H9 (cell line): Measurements from ENCODE around the gene SUN2. TPM values are rescaled to one million over a fixed set of nuclear protein-coding genes. Genes with fewer than 3 reads are reported as not detected.
A peak's percentile ranks its signal among the peaks of the same experiment; 100 is the strongest.

ENCODE experiments used
- DNase-seq: peaks from one replicate; pipeline ENCODE4 v3.0.0-alpha.2; 2017
- H2AFZ ChIP-seq: one replicate; pipeline ENCODE4 v1.6.1; 2013; ENCODE audit warnings: mild to moderate bottlenecking, low read length, control low read depth, moderate library complexity
- H2AK5ac ChIP-seq: 2 replicates; pipeline ENCODE4 v1.6.1; 2013; ENCODE audit warnings: low read length, control low read depth, mixed read lengths; ENCODE audit not compliant: insufficient read length
- H2BK120ac ChIP-seq: one replicate; pipeline ENCODE4 v1.6.1; 2013; ENCODE audit warnings: low read depth, mild to moderate bottlenecking, low read length, control low read depth, inconsistent platforms; ENCODE audit not compliant: poor library complexity, severe bottlenecking
- H2BK12ac ChIP-seq: 2 replicates; pipeline ENCODE4 v1.6.1; 2013; ENCODE audit warnings: low read length, control low read depth, mixed read lengths, low read depth; ENCODE audit not compliant: insufficient read length
- H2BK15ac ChIP-seq: 2 replicates; pipeline ENCODE4 v1.6.1; 2013; ENCODE audit warnings: low read depth, low read length, control low read depth
- H2BK20ac ChIP-seq: one replicate; pipeline ENCODE4 v1.6.1; 2013; ENCODE audit warnings: low read depth, mild to moderate bottlenecking, low read length, control low read depth, inconsistent platforms; ENCODE audit not compliant: poor library complexity, severe bottlenecking
- H2BK5ac ChIP-seq: 2 replicates; pipeline ENCODE4 v1.6.1; 2013; ENCODE audit warnings: low read length, control low read depth, mixed read lengths; ENCODE audit not compliant: insufficient read length
- H3K14ac ChIP-seq: 2 replicates; pipeline ENCODE4 v1.6.1; 2013; ENCODE audit warnings: low read length, control low read depth; ENCODE audit not compliant: insufficient read depth
- H3K18ac ChIP-seq: 2 replicates; pipeline ENCODE4 v1.6.1; 2013; ENCODE audit warnings: low read depth, mild to moderate bottlenecking, mixed read lengths, low read length, control low read depth; ENCODE audit not compliant: insufficient read length
- H3K23ac ChIP-seq: 2 replicates; pipeline ENCODE4 v1.6.1; 2013; ENCODE audit warnings: low read length, control low read depth, mixed read lengths, low read depth; ENCODE audit not compliant: insufficient read length
- H3K23me2 ChIP-seq: 2 replicates; pipeline ENCODE4 v1.6.1; 2013; ENCODE audit warnings: low read depth, mild to moderate bottlenecking, mixed read lengths, low read length, control low read depth; ENCODE audit not compliant: insufficient read length, poor library complexity, severe bottlenecking
- H3K27ac ChIP-seq: 2 replicates; pipeline ENCODE4 v1.5.1; 2013; ENCODE audit warnings: low read length, control low read depth, mixed read lengths, low read depth; ENCODE audit not compliant: insufficient read length
- H3K27me3 ChIP-seq: 2 replicates; pipeline ENCODE4 v1.6.1; 2013; ENCODE audit warnings: low read length, control low read depth, inconsistent platforms; ENCODE audit not compliant: insufficient read depth
- H3K4ac ChIP-seq: 2 replicates; pipeline ENCODE4 v1.6.1; 2013; ENCODE audit warnings: low read depth, mild to moderate bottlenecking, control low read depth, inconsistent platforms, low read length, moderate library complexity
- H3K4me1 ChIP-seq: 2 replicates; pipeline ENCODE4 v1.6.1; 2013; ENCODE audit warnings: low read length, control low read depth, inconsistent platforms; ENCODE audit not compliant: insufficient read depth
- H3K4me2 ChIP-seq: 2 replicates; pipeline ENCODE4 v1.6.1; 2013; ENCODE audit warnings: low read length, control low read depth, mixed read lengths; ENCODE audit not compliant: insufficient read length, insufficient read depth
- H3K56ac ChIP-seq: 2 replicates; pipeline ENCODE4 v1.6.1; 2013; ENCODE audit warnings: low read depth, mild to moderate bottlenecking, mixed read lengths, low read length, control low read depth; ENCODE audit not compliant: insufficient read length
- H3K79me1 ChIP-seq: 2 replicates; pipeline ENCODE4 v1.6.1; 2013; ENCODE audit warnings: low read depth, mild to moderate bottlenecking, moderate library complexity, low read length, control low read depth, inconsistent platforms; ENCODE audit not compliant: insufficient read depth, poor library complexity, severe bottlenecking
- H3K79me2 ChIP-seq: 2 replicates; pipeline ENCODE4 v1.6.1; 2013; ENCODE audit warnings: low read length, control low read depth, inconsistent platforms; ENCODE audit not compliant: insufficient read depth
- H3K9ac ChIP-seq: 2 replicates; pipeline ENCODE4 v1.6.1; 2013; ENCODE audit warnings: low read length, control low read depth, mixed read lengths; ENCODE audit not compliant: insufficient read length; ENCODE audit errors: extremely low read depth
- H3K9me3 ChIP-seq: one replicate; pipeline ENCODE4 v1.6.1; 2013; ENCODE audit warnings: low read depth, low read length, inconsistent platforms; ENCODE audit not compliant: control insufficient read depth
- H3T11ph ChIP-seq: one replicate; pipeline ENCODE4 v1.6.1; 2013; ENCODE audit warnings: mild to moderate bottlenecking, low read length, control low read depth, inconsistent platforms
- H4K20me1 ChIP-seq: one replicate; pipeline ENCODE4 v1.6.1; 2013; ENCODE audit not compliant: control insufficient read depth, insufficient read length, insufficient read depth
- H4K5ac ChIP-seq: 2 replicates; pipeline ENCODE4 v1.6.1; 2013; ENCODE audit warnings: low read depth, mild to moderate bottlenecking, mixed read lengths, low read length, control low read depth; ENCODE audit not compliant: insufficient read length
- H4K8ac ChIP-seq: replicated peaks from 2 replicates; pipeline ENCODE4 v1.6.1; 2013; ENCODE audit warnings: low read length, control low read depth, mixed read lengths, low read depth; ENCODE audit not compliant: insufficient read length
- H4K91ac ChIP-seq: 2 replicates; pipeline ENCODE4 v1.6.1; 2013; ENCODE audit warnings: low read depth, mild to moderate bottlenecking, moderate library complexity, mixed read lengths, low read length, control low read depth; ENCODE audit not compliant: insufficient read length
- H3K27ac Mint-ChIP-seq, 3 experiments: 2 replicates in 2 of 3; 3 replicates in 1 of 3; pipeline ENCODE4 v1.8.0; 2020 to 2021; ENCODE audit warnings: mixed read lengths in 3 of 3, mild to moderate bottlenecking in 1 of 3, moderate library complexity in 1 of 3
- H3K27me3 Mint-ChIP-seq: 2 replicates; pipeline ENCODE4 v1.8.0; 2021; ENCODE audit warnings: low read depth, mild to moderate bottlenecking, moderate library complexity, mixed read lengths
- H3K36me3 Mint-ChIP-seq, 3 experiments: 2 replicates in 2 of 3; 3 replicates in 1 of 3; pipeline ENCODE4 v1.8.0; 2020 to 2021; ENCODE audit warnings: low read depth in 3 of 3, mixed read lengths in 3 of 3; ENCODE audit not compliant: insufficient read depth in 1 of 3
- H3K4me1 Mint-ChIP-seq, 2 experiments: 2 replicates each; pipeline ENCODE4 v1.8.0; 2020; ENCODE audit warnings: mixed read lengths in 2 of 2
- H3K4me3 Mint-ChIP-seq, 2 experiments: 2 replicates in 1 of 2; 3 replicates in 1 of 2; pipeline ENCODE4 v1.8.0; 2020 to 2021; ENCODE audit warnings: mild to moderate bottlenecking in 2 of 2, mixed read lengths in 2 of 2, moderate library complexity in 1 of 2
- H3K9me3 Mint-ChIP-seq, 2 experiments: 2 replicates in 1 of 2; 3 replicates in 1 of 2; pipeline ENCODE4 v1.8.0; 2020; ENCODE audit warnings: mild to moderate bottlenecking in 2 of 2, mixed read lengths in 2 of 2, moderate library complexity in 1 of 2
- CTCF ChIP-seq: fragments of 200-600 bp; sonication (generic); conservative IDR thresholded peaks from 3 replicates; pipeline ENCODE4 v1.8.0; 2021; ENCODE audit warnings: antibody characterized with exemption, mild to moderate bottlenecking
- WGBS: extraction: QIAGEN DNeasy Blood & Tissue Kit; methylation state at CpG from one replicate; pipeline ENCODE4 v1.1.7; 2013; ENCODE audit warnings: missing lambda C conversion rate, low lambda C conversion rate, mixed read lengths; ENCODE audit not compliant: insufficient read length; ENCODE audit errors: extremely low coverage; 5-methylcytosine and 5-hydroxymethylcytosine counted together
- total RNA-seq: library from RNA; stranded (reverse); gene quantifications from 2 replicates; pipeline ENCODE4 v1.2.1, GENCODE V29; 2021

SUN2 gene
- total RNA-seq, 1 experiment from 2014 or later = 12.0 TPM

GRCh38 chr22:38788021-38788816 lies 32.4 kb upstream of the SUN2 start:
- H3K4me1 ChIP-seq = no peaks in the 10 kb centered on the region
- H3T11ph ChIP-seq = no peak overlapping the region
- H3K23me2 ChIP-seq = no peaks in the 10 kb centered on the region
- no peak for DNase-seq
- Mint-ChIP-seq H3K27ac (0 out of 7 replicates have a peak overlapping the region, but pooled peaks of 1 of the 3 experiments have one; percentile 15), H3K4me3 (no peak overlapping the region), H3K27me3 (no peaks in the 10 kb centered on the region), H3K9me3 (no peaks in the 10 kb centered on the region), H3K4me1 (peaks cover 4 to 5% of the 10 kb centered on the region in 2 experiments), H3K36me3 (no peaks in the 10 kb centered on the region)
- H3K27me3 ChIP-seq = no peaks in the 10 kb centered on the region
- no peaks in the 10 kb centered on the region for H3K79me2 ChIP-seq
- no peak overlapping the region for H4K5ac ChIP-seq
- TF ChIP-seq CTCF = no peak
- WGBS = no CpG with 5 or more reads among the region's 16 CpGs
- H4K91ac ChIP-seq = no peak overlapping the region
- no peak overlapping the region for H3K18ac ChIP-seq
- no peaks in the 10 kb centered on the region for H4K20me1 ChIP-seq
- H3K4ac ChIP-seq = no peak overlapping the region
- H3K56ac ChIP-seq = no peak overlapping the region
- no peaks in the 10 kb centered on the region for H3K79me1 ChIP-seq
- no peak overlapping the region for H3K4me2 ChIP-seq
- H3K27ac ChIP-seq = no peak overlapping the region
- no peak overlapping the region for H4K8ac ChIP-seq
- H2BK120ac ChIP-seq = no peak overlapping the region
- no peak overlapping the region for H2AK5ac ChIP-seq
- no peak overlapping the region for H2BK20ac ChIP-seq
- H2BK12ac ChIP-seq = no peak overlapping the region
- no peaks in the 10 kb centered on the region for H3K9me3 ChIP-seq
- H3K23ac ChIP-seq = no peak overlapping the region
- no peak overlapping the region for H2AFZ ChIP-seq
- H2BK5ac ChIP-seq = no peak overlapping the region
- no peak overlapping the region for H3K14ac ChIP-seq
- no peak overlapping the region for H3K9ac ChIP-seq
- no peak overlapping the region for H2BK15ac ChIP-seq
